HFFc6 (cell line): ENCODE measurements around the gene COL19A1. TPM values are rescaled to one million over a fixed set of nuclear protein-coding genes. Genes with fewer than 3 reads are reported as not detected.

Experiments used
- DNase-seq: peaks from one replicate; pipeline ENCODE4 v3.0.0-alpha.2; 2018
- H3K27ac Mint-ChIP-seq: 2 replicates; pipeline ENCODE4 v1.8.0; 2020; ENCODE audit warnings: mild to moderate bottlenecking, mixed read lengths
- H3K27me3 Mint-ChIP-seq: 2 replicates; pipeline ENCODE4 v1.8.0; 2021; ENCODE audit warnings: mild to moderate bottlenecking, moderate library complexity, mixed read lengths; ENCODE audit not compliant: insufficient read depth
- H3K36me3 Mint-ChIP-seq: 2 replicates; pipeline ENCODE4 v1.8.0; 2021; ENCODE audit warnings: low read depth, mixed read lengths
- H3K4me1 Mint-ChIP-seq: 2 replicates; pipeline ENCODE4 v1.8.0; 2020; ENCODE audit warnings: low read depth, mixed read lengths
- H3K4me3 Mint-ChIP-seq: 2 replicates; pipeline ENCODE4 v1.8.0; 2020; ENCODE audit warnings: mild to moderate bottlenecking, moderate library complexity, mixed read lengths
- H3K9me3 Mint-ChIP-seq: 2 replicates; pipeline ENCODE4 v1.8.0; 2020; ENCODE audit warnings: mild to moderate bottlenecking, mixed read lengths
- total RNA-seq, 6 experiments: library from RNA; stranded (reverse); fragmentation: NEBNext Ultra II Directional; extraction: Animal tissue kit (Norgen Biotek cat#: 25700); gene quantifications; 2 replicates in 1 of 6; 3 replicates in 5 of 6; pipeline ENCODE4 v1.2.3, GENCODE V29; 2021
- TF ChIP-seq, protein P1 (sequence below): fragments of 200-600 bp; sonication (generic); IDR thresholded peaks from 2 replicates; pipeline ENCODE4 v1.5.0; 2021; ENCODE audit warnings: antibody characterized with exemption, mild to moderate bottlenecking

COL19A1 gene
- total RNA-seq, 6 experiments from 2014 or later = not detected

DNA sequence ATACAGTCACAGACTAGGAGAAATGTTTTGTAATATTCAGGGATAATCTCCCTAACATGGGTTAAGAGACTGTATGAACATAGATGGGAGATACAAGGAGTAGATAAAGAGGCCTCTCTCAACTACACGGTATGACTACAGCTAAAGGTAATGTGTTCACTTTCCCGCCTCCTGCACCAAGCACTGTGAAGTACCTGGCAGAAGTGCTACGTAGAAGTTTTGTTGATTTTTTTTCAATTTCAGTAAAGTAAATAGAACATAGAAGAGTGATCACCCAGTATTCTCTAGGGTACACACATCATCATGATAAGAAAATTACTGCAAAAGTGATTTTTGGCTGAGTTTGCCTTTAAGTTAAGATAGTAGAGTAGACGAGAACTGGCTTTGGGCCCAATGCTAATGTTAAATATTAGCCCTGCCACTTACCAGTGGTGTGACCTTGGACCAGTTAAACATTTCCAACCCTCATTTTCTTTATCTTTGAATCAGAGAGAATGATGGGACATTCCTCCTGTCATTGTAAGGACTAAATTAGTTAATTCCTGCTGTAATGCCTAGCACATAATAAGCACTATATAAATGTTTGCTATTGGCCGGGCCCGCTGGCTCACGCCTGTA lies 253.0 kb downstream of the COL19A1 start:
- DNase-seq = no peak
- no peaks in the 10 kb centered on the region for H3K4me1 Mint-ChIP-seq
- H3K27me3 Mint-ChIP-seq = no peaks in the 10 kb centered on the region; the same call in 1 of the 2 replicates
- TF ChIP-seq, protein P1, sequence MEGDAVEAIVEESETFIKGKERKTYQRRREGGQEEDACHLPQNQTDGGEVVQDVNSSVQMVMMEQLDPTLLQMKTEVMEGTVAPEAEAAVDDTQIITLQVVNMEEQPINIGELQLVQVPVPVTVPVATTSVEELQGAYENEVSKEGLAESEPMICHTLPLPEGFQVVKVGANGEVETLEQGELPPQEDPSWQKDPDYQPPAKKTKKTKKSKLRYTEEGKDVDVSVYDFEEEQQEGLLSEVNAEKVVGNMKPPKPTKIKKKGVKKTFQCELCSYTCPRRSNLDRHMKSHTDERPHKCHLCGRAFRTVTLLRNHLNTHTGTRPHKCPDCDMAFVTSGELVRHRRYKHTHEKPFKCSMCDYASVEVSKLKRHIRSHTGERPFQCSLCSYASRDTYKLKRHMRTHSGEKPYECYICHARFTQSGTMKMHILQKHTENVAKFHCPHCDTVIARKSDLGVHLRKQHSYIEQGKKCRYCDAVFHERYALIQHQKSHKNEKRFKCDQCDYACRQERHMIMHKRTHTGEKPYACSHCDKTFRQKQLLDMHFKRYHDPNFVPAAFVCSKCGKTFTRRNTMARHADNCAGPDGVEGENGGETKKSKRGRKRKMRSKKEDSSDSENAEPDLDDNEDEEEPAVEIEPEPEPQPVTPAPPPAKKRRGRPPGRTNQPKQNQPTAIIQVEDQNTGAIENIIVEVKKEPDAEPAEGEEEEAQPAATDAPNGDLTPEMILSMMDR = no peak
- no peaks in the 10 kb centered on the region for H3K36me3 Mint-ChIP-seq
- no peak overlapping the region for H3K4me3 Mint-ChIP-seq
- H3K27ac Mint-ChIP-seq = no peak overlapping the region
- peaks cover 6% of the 10 kb centered on the region for H3K9me3 Mint-ChIP-seq

GRCh38 chr6:70124443-70124842 lies 258.1 kb downstream of the COL19A1 start:
- Mint-ChIP-seq H3K9me3 (no peaks in the 10 kb centered on the region; the same call in none of the 2 replicates), H3K36me3 (no peaks in the 10 kb centered on the region), H3K27ac (no peak overlapping the region), H3K4me1 (no peaks in the 10 kb centered on the region), H3K27me3 (no peaks in the 10 kb centered on the region; the same call in 1 of the 2 replicates), H3K4me3 (no peak overlapping the region)
- no peak for DNase-seq
- TF ChIP-seq, protein P1 = no peak

GRCh38 chr6:70124882-70125545 lies 258.7 kb downstream of the COL19A1 start:
- DNase-seq = no peak

DNA sequence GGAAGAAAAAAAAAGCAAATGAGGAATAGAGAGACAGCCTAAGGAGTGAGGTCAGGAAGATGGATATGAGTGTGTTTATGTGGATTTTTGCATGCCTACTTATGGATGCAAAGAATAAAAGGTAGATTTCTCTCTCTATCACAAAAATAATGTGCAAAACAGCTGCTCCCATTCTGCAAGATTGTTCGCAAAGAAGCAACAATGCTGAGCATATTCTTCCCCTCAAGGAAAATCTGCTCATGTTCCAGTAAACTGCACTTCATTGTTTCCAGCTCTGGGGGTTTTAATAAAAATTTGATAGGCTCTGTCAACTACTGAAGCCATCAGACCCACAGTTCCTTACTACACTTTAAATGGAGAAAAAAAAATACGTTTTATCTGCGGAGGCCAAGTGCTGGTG lies 259.2 kb downstream of the COL19A1 start:
- H3K27me3 Mint-ChIP-seq = no peaks in the 10 kb centered on the region
- no peak overlapping the region for H3K27ac Mint-ChIP-seq
- no peaks in the 10 kb centered on the region for H3K36me3 Mint-ChIP-seq
- no peaks in the 10 kb centered on the region; the same call in 1 of the 2 replicates for H3K9me3 Mint-ChIP-seq
- no peaks in the 10 kb centered on the region for H3K4me1 Mint-ChIP-seq
- H3K4me3 Mint-ChIP-seq = no peak overlapping the region
- TF ChIP-seq, protein P1 = no peak
- no peak for DNase-seq

More at GRCh38 chr6:70124882-70125545, 258.7 kb downstream of the COL19A1 start:
- no peak overlapping the region for H3K27ac Mint-ChIP-seq
- no peaks in the 10 kb centered on the region for H3K36me3 Mint-ChIP-seq
- no peaks in the 10 kb centered on the region; the same call in 1 of the 2 replicates for H3K27me3 Mint-ChIP-seq
- TF ChIP-seq, protein P1 = no peak
- H3K9me3 Mint-ChIP-seq = no peaks in the 10 kb centered on the region; the same call in none of the 2 replicates
- H3K4me1 Mint-ChIP-seq = no peaks in the 10 kb centered on the region
- H3K4me3 Mint-ChIP-seq = no peak overlapping the region

GRCh38 chr6:70129341-70129740 lies 263.0 kb downstream of the COL19A1 start:
- H3K27me3 Mint-ChIP-seq = peaks cover 3% of the 10 kb centered on the region; the same call in 1 of the 2 replicates
- TF ChIP-seq, protein P1 = no peak
- no peak overlapping the region for H3K4me3 Mint-ChIP-seq
- no peaks in the 10 kb centered on the region for H3K4me1 Mint-ChIP-seq
- no peak overlapping the region for H3K27ac Mint-ChIP-seq
- no peaks in the 10 kb centered on the region; the same call in 1 of the 2 replicates for H3K9me3 Mint-ChIP-seq
- DNase-seq = no peak
- H3K36me3 Mint-ChIP-seq = no peaks in the 10 kb centered on the region
